Measurements from ENCODE around the gene ELN. TPM values are rescaled to one million over a fixed set of nuclear protein-coding genes. Genes with fewer than 3 reads are reported as not detected.
"Not testable (repeated sequence)": the region's sequence is repeated elsewhere in the genome, so short reads cannot be mapped to it uniquely, and the experiment has no call there.

Gene ELN
- total and polyA plus RNA-seq, 5 experiments from 2014 or later = not detected

- no peaks in the 10 kb centered on the region for H3K9me3 Mint-ChIP-seq
- peaks cover 2 to 15% (median 10%) of the 10 kb centered on the region in 4 donors for H3K4me1 Mint-ChIP-seq
- POLR2A ChIA-PET = no interaction called here
Measured at GRCh38 chr7:74006032-74006431, 21.9 kb upstream of the ELN start.

GRCh38 chr7:74006451-74007241 lies 21.3 kb upstream of the ELN start:
- POLR2A ChIA-PET = no interaction called here
- no peak for ATAC-seq
- no peaks in the 10 kb centered on the region for H3K9me3 Mint-ChIP-seq
- peaks cover 0 to 6% (median 0%) of the 10 kb centered on the region in 5 donors for H3K27me3 Mint-ChIP-seq
- H3K4me1 Mint-ChIP-seq = peaks cover 2 to 14% (median 10%) of the 10 kb centered on the region in 4 donors
- no peak for DNase-seq
- H3K4me3 Mint-ChIP-seq = no peak overlapping the region
- H3K27ac Mint-ChIP-seq = peak overlapping the region in 1 of 10 donors; percentile 41
- H3K36me3 Mint-ChIP-seq = no peaks in the 10 kb centered on the region

More at GRCh38 chr7:74006032-74006431, 21.9 kb upstream of the ELN start:
- Mint-ChIP-seq H3K27ac (peak overlapping the region in 1 of 10 donors; percentile 55), H3K27me3 (peaks cover 0 to 6% (median 0%) of the 10 kb centered on the region in 5 donors), H3K36me3 (no peaks in the 10 kb centered on the region), H3K4me3 (no peak overlapping the region)
- ATAC-seq (no peak), DNase-seq (no peak)

- ATAC-seq (no peak), DNase-seq (no peak)
- Mint-ChIP-seq H3K4me3 (no peak overlapping the region), H3K27me3 (peaks cover 0 to 6% (median 0%) of the 10 kb centered on the region in 5 donors), H3K4me1 (peaks cover 2 to 8% (median 5%) of the 10 kb centered on the region in 4 donors), H3K9me3 (no peaks in the 10 kb centered on the region), H3K27ac (peak overlapping the region in 1 of 10 donors; percentile 59), H3K36me3 (no peaks in the 10 kb centered on the region)
- POLR2A ChIA-PET = no interaction called here
Measured at GRCh38 chr7:74007242-74007567, 20.8 kb upstream of the ELN start.

GRCh38 chr7:74008687-74009086 lies 19.3 kb upstream of the ELN start:
- H3K9me3 Mint-ChIP-seq = no peaks in the 10 kb centered on the region
- no peak overlapping the region for H3K4me3 Mint-ChIP-seq
- DNase-seq (no peak), ATAC-seq (no peak)
- H3K36me3 Mint-ChIP-seq = no peaks in the 10 kb centered on the region
- no peaks in the 10 kb centered on the region for H3K4me1 Mint-ChIP-seq
- no peak overlapping the region for H3K27ac Mint-ChIP-seq
- POLR2A ChIA-PET = no interaction called here
- peaks cover 0 to 3% (median 0%) of the 10 kb centered on the region in 5 donors for H3K27me3 Mint-ChIP-seq

GRCh38 chr7:74009719-74010118 lies 18.3 kb upstream of the ELN start:
- POLR2A ChIA-PET = no interaction called here
- no peak overlapping the region for H3K27ac Mint-ChIP-seq
- H3K4me1 Mint-ChIP-seq = no peaks in the 10 kb centered on the region
- ATAC-seq = no peak
- DNase-seq = no peak
- no peak overlapping the region for H3K4me3 Mint-ChIP-seq
- peaks cover 0 to 3% (median 0%) of the 10 kb centered on the region in 5 donors for H3K27me3 Mint-ChIP-seq
- no peaks in the 10 kb centered on the region for H3K36me3 Mint-ChIP-seq
- no peaks in the 10 kb centered on the region for H3K9me3 Mint-ChIP-seq

GRCh38 chr7:74010407-74010806 lies 17.6 kb upstream of the ELN start:
- ATAC-seq (no peak), DNase-seq (no peak)
- H3K9me3 Mint-ChIP-seq = no peaks in the 10 kb centered on the region
- peaks cover 0 to 3% (median 0%) of the 10 kb centered on the region in 5 donors for H3K27me3 Mint-ChIP-seq
- POLR2A ChIA-PET = no interaction called here
- H3K4me3 Mint-ChIP-seq = no peak overlapping the region
- no peaks in the 10 kb centered on the region for H3K4me1 Mint-ChIP-seq
- no peak overlapping the region for H3K27ac Mint-ChIP-seq
- H3K36me3 Mint-ChIP-seq = no peaks in the 10 kb centered on the region

GRCh38 chr7:74011421-74011820 lies 16.6 kb upstream of the ELN start:
- DNase-seq, H3K9me3 Mint-ChIP-seq, ATAC-seq, POLR2A ChIA-PET, H3K4me1 Mint-ChIP-seq, H3K27ac Mint-ChIP-seq, H3K27me3 Mint-ChIP-seq, H3K36me3 Mint-ChIP-seq, H3K4me3 Mint-ChIP-seq: not testable (repeated sequence)

- Mint-ChIP-seq H3K4me3 (no peak overlapping the region), H3K27me3 (peaks cover 0 to 3% (median 1%) of the 10 kb centered on the region in 5 donors), H3K36me3 (no peaks in the 10 kb centered on the region), H3K27ac (no peak overlapping the region), H3K4me1 (no peaks in the 10 kb centered on the region), H3K9me3 (no peaks in the 10 kb centered on the region)
- DNase-seq (no peak), ATAC-seq (no peak)
- POLR2A ChIA-PET = no interaction called here
Measured at GRCh38 chr7:74012842-74013249, 15.1 kb upstream of the ELN start.

GRCh38 chr7:74013539-74014272 lies 14.3 kb upstream of the ELN start:
- POLR2A ChIA-PET = interaction anchor here (0.6 kb wide), 1 partner anchor 931 kb away, joined by 3 read pairs; no protein-coding TSS in a partner anchor
- H3K36me3 Mint-ChIP-seq = no peaks in the 10 kb centered on the region
- H3K4me1 Mint-ChIP-seq = no peaks in the 10 kb centered on the region
- DNase-seq = no peak
- no peak overlapping the region for H3K27ac Mint-ChIP-seq
- H3K27me3 Mint-ChIP-seq = peaks cover 0 to 9% (median 4%) of the 10 kb centered on the region in 5 donors
- ATAC-seq = no peak
- no peak overlapping the region for H3K4me3 Mint-ChIP-seq
- H3K9me3 Mint-ChIP-seq = no peaks in the 10 kb centered on the region

- DNase-seq (no peak), ATAC-seq (no peak)
- Mint-ChIP-seq H3K4me1 (no peaks in the 10 kb centered on the region), H3K9me3 (no peaks in the 10 kb centered on the region), H3K27ac (no peak overlapping the region), H3K27me3 (peaks cover 0 to 19% (median 4%) of the 10 kb centered on the region in 5 donors), H3K36me3 (no peaks in the 10 kb centered on the region), H3K4me3 (no peak overlapping the region)
- POLR2A ChIA-PET = no interaction called here
Measured at GRCh38 chr7:74014931-74015330, 13.0 kb upstream of the ELN start.

GRCh38 chr7:74015670-74016069 lies 12.3 kb upstream of the ELN start:
- no peaks in the 10 kb centered on the region for H3K4me1 Mint-ChIP-seq
- no peak overlapping the region for H3K27ac Mint-ChIP-seq
- H3K36me3 Mint-ChIP-seq = no peaks in the 10 kb centered on the region
- POLR2A ChIA-PET = no interaction called here
- ATAC-seq (no peak), DNase-seq (no peak)
- peaks cover 0 to 20% (median 4%) of the 10 kb centered on the region in 5 donors for H3K27me3 Mint-ChIP-seq
- no peak overlapping the region for H3K4me3 Mint-ChIP-seq
- H3K9me3 Mint-ChIP-seq = no peaks in the 10 kb centered on the region

- DNase-seq (no peak), ATAC-seq (no peak)
- Mint-ChIP-seq H3K4me3 (no peak overlapping the region), H3K9me3 (no peaks in the 10 kb centered on the region), H3K36me3 (no peaks in the 10 kb centered on the region), H3K27ac (no peak overlapping the region), H3K27me3 (peaks cover 0 to 20% (median 4%) of the 10 kb centered on the region in 5 donors), H3K4me1 (no peaks in the 10 kb centered on the region)
- POLR2A ChIA-PET = no interaction called here
Measured at GRCh38 chr7:74017125-74017524, 10.8 kb upstream of the ELN start.

- H3K27me3 Mint-ChIP-seq = peaks cover 0 to 22% (median 9%) of the 10 kb centered on the region in 5 donors
- DNase-seq (no peak), ATAC-seq (no peak)
- peak overlapping the region in 1 of 10 donors; percentile 68 for H3K27ac Mint-ChIP-seq
- POLR2A ChIA-PET = interaction anchor here (0.6 kb wide), 1 partner anchor 556 kb away, joined by 5 read pairs; no protein-coding TSS in a partner anchor
- no peaks in the 10 kb centered on the region for H3K4me1 Mint-ChIP-seq
- H3K4me3 Mint-ChIP-seq = no peak overlapping the region
- no peaks in the 10 kb centered on the region for H3K36me3 Mint-ChIP-seq
- no peaks in the 10 kb centered on the region for H3K9me3 Mint-ChIP-seq
Measured at GRCh38 chr7:74018246-74018895, 9.6 kb upstream of the ELN start.
